ENCODE data around the gene PDCL2. TPM values are rescaled to one million over a fixed set of nuclear protein-coding genes. Genes with fewer than 3 reads are reported as not detected.

The PDCL2 gene
- total RNA-seq, 1 donor from 2014 or later, result not detected

DNA sequence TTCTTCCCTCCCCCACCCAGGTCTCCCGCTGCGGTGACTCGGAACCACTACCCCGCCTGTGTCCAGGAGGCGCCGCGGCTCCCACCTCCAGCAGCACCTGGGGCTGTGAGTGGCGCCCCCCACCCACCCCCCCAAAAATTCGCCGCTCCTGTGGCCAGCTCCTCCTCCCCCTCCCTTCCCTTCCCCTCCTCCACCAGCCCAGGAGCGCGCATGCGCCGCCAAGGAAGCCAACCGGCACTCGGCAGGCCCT, 45.6 kb downstream of the PDCL2 start:
- Mint-ChIP-seq H3K4me1 (ENCODE audit: low read depth) (peaks cover 40% of the 10 kb centered on the region), H3K27me3 (ENCODE audit: low read depth) (peaks cover 42% of the 10 kb centered on the region), H3K36me3 (ENCODE audit: low read depth) (no peaks in the 10 kb centered on the region), H3K4me3 (ENCODE audit: low read depth) (peak overlapping the region; percentile 56), H3K27ac (no peak overlapping the region), H3K9me3 (no peaks in the 10 kb centered on the region)
- intact Hi-C loops (cut with micrococcal nuclease), result loop anchor here (1.0 to 5.0 kb wide), 5 partner anchors 112 to 401 kb away; partner anchors contain the start of genes CEP135, EXOC1 and SRD5A3
- no peak for DNase-seq (ENCODE audit: low spot score)

DNA sequence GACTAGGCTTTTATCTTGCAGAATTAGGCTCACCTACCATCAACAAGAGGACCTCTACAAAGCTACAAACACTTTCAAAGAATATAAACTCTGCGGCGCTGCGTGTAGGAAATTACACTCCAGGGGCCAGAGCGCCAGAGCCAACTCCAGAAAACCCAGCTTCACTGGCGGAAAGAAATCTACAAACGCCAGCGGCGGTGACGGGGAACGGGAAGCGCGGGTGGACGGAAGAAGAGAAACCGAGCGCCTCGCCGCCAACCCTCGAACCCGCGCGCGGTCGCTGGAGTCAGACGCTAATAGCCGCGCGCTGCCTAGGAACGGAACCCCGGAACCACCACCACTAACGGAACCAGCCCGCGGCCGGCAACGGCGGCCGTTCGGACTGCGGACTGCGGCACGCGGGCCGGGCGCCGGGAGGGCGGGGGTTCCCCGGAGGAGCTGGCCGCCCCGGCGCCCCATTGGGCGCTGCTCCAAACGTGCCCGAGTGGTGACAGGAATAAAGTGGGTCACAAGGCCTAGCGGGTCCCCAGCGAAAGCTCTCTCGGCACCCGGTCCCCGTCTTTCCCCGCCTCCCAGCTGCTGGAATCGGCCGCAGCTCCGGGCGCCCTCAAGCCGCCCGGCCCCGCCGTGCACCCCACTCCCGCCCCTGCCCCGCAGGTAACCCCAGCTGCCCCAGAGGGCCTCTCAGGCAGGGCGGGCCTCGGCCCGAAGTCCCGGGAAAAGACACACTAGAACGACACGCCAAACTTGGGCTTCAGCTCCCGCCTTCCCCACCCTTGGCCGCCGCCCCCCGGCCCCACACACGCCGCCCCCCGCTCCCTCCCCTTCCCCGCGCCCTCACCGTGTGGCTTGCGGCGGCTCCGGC, 46.2 kb downstream of the PDCL2 start:
- DNase-seq (ENCODE audit: low spot score), result peak; percentile 50
- Mint-ChIP-seq H3K27me3 (ENCODE audit: low read depth) (peaks cover 39% of the 10 kb centered on the region), H3K9me3 (no peaks in the 10 kb centered on the region), H3K4me1 (ENCODE audit: low read depth) (peaks cover 40% of the 10 kb centered on the region), H3K4me3 (ENCODE audit: low read depth) (peak overlapping the region; percentile 86), H3K27ac (no peak overlapping the region), H3K36me3 (ENCODE audit: low read depth) (no peaks in the 10 kb centered on the region)
- intact Hi-C loops (cut with micrococcal nuclease), result loop anchor here (1.0 to 5.0 kb wide), 5 partner anchors 111 to 401 kb away; partner anchors contain the start of genes CEP135, EXOC1 and SRD5A3

DNA sequence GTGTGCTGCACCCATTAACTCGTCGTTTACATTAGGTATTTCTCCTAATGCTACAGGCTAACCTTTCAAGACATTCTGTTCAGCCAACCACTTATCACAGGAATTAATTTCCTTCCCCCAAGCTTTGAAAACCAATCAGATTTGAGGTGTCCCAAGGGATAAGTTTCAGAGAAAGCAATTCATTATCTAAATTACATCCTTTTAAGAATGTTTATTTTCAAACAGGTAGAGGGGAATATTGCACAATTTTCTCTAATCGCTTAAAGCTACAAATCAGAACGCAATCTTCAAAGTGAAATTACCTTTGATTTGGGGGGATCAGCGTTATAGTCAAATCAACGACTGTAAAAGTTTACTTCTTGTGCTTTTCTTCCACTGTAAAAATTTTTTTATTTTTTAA, 46.9 kb downstream of the PDCL2 start:
- H3K4me3 Mint-ChIP-seq (ENCODE audit: low read depth), result peak overlapping the region; percentile 86
- intact Hi-C loops (cut with micrococcal nuclease), result loop anchor here (5.0 kb wide), 3 partner anchors 307 to 402 kb away; partner anchors contain the start of genes CEP135 and EXOC1
- H3K4me1 Mint-ChIP-seq (ENCODE audit: low read depth), result peaks cover 36% of the 10 kb centered on the region
- H3K9me3 Mint-ChIP-seq, result no peaks in the 10 kb centered on the region
- peaks cover 37% of the 10 kb centered on the region for H3K27me3 Mint-ChIP-seq (ENCODE audit: low read depth)
- H3K36me3 Mint-ChIP-seq (ENCODE audit: low read depth), result no peaks in the 10 kb centered on the region
- DNase-seq (ENCODE audit: low spot score), result no peak
- H3K27ac Mint-ChIP-seq, result no peak overlapping the region

DNA sequence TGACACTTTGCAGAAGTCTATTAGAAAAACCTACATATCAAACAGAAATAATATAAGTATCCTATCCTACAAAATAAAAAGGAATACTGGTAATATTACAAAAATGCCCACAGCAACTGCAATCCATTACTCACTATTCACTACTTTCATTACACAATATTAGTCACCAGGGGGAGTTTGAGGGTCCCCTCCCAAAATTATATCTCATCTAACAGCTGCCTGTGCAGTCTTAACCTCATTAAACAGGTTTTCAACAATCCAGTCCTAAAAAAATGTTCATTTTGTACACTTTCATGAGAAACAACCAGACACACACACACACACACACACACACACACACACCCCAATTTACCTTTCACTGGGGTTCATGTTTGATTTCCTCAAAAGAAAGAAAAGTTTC, 48.2 kb downstream of the PDCL2 start:
- intact Hi-C loops (cut with micrococcal nuclease), result no loop called here
- Mint-ChIP-seq H3K36me3 (ENCODE audit: low read depth) (no peaks in the 10 kb centered on the region), H3K27me3 (ENCODE audit: low read depth) (peaks cover 25% of the 10 kb centered on the region), H3K9me3 (no peaks in the 10 kb centered on the region), H3K27ac (no peak overlapping the region), H3K4me1 (ENCODE audit: low read depth) (peaks cover 26% of the 10 kb centered on the region), H3K4me3 (ENCODE audit: low read depth) (no peak overlapping the region)
- no peak for DNase-seq (ENCODE audit: low spot score)

DNA sequence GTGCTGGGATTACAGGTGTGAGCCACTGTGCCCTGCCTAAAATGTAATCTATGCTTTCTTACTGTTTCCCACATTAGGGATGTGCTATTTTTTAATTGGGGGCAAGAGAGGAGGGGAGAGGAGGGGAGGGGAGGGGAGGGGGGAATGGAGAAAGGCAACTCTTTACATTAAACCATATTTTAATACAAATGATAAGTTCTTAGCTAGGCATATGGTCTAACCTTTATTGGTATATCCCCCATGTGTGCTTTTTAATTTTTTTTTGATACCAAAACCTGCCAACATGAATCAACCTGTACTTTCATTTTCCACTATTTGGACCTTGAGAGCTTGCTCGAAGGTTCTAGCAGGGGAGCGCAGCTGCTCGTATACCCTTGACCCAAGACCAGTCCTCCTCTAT, 51.8 kb downstream of the PDCL2 start:
- H3K4me1 Mint-ChIP-seq (ENCODE audit: low read depth), result peaks cover 22% of the 10 kb centered on the region

DNA sequence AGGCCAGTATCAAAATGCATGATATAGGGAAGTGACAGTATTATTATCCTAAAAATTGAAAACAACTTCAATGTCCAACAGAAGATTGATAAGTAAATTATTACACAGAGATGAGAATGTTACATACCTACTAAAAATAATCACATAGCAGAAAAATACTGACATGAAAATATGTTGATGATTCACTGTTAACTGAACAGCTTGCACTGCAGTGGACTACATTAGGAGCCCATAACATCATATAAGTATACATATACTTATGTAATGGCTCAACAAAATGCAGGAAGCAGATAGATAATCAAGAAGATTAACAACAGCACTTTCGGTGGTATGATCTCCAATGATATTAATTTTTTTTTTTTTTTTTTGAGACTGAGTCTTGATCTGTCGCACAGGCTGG, 52.4 kb downstream of the PDCL2 start:
- Mint-ChIP-seq H3K4me1 (ENCODE audit: low read depth) (peaks cover 18% of the 10 kb centered on the region), H3K27ac (no peak overlapping the region), H3K36me3 (ENCODE audit: low read depth) (peaks cover under 1% of the 10 kb centered on the region), H3K9me3 (no peaks in the 10 kb centered on the region), H3K4me3 (ENCODE audit: low read depth) (no peak overlapping the region), H3K27me3 (ENCODE audit: low read depth) (peaks cover 9% of the 10 kb centered on the region)
- DNase-seq (ENCODE audit: low spot score), result no peak
- intact Hi-C loops (cut with micrococcal nuclease), result no loop called here

More for the DNA sequence above, 51.8 kb downstream of the PDCL2 start:
- no peak for DNase-seq (ENCODE audit: low spot score)
- Mint-ChIP-seq H3K27ac (no peak overlapping the region), H3K4me3 (ENCODE audit: low read depth) (no peak overlapping the region), H3K9me3 (no peaks in the 10 kb centered on the region), H3K27me3 (ENCODE audit: low read depth) (peaks cover 10% of the 10 kb centered on the region), H3K36me3 (ENCODE audit: low read depth) (no peaks in the 10 kb centered on the region)
- intact Hi-C loops (cut with micrococcal nuclease), result no loop called here

DNA sequence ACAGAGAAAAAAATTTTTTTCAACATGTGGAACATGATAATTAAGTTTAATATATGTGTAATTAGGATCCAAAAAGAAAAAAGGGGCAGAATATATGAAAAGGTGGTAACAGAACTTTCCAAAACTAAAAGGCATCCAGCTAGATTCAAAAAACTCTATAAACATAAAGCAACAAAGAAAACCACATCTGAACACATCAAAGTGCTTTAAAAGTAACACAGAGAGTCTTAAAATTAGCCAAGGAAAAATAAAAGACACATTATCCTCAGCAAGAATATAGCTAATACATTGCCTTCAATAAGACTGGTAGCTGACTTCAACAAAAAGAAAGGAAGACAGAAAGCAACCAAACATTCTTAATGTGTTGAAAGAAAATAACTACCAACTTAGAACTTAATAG, 53.5 kb downstream of the PDCL2 start:
- H3K27ac Mint-ChIP-seq, result no peak overlapping the region
- H3K36me3 Mint-ChIP-seq (ENCODE audit: low read depth), result peaks cover 4% of the 10 kb centered on the region
- no peaks in the 10 kb centered on the region for H3K27me3 Mint-ChIP-seq (ENCODE audit: low read depth)
- H3K4me3 Mint-ChIP-seq (ENCODE audit: low read depth), result no peak overlapping the region
- H3K9me3 Mint-ChIP-seq, result peaks cover 8% of the 10 kb centered on the region
- H3K4me1 Mint-ChIP-seq (ENCODE audit: low read depth), result peaks cover 9% of the 10 kb centered on the region
- intact Hi-C loops (cut with micrococcal nuclease), result no loop called here
- no peak for DNase-seq (ENCODE audit: low spot score)

DNA sequence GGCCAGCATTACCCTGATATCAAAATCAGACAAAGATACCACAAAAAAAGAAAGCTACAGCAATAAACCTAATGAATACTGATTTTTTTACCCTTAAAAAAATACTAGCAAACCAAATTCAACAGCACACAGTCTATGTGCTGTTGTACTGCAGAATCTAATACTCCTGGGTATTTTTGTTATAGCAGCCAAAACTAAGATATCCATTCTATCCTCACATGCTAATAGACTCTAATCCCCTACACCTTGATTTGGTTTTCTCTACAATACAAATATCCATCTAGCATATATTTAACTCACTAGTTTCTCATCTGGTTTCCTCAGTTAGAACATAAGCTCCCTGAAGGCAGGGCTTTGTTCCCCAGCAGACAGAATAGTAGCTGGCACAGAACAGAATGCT, 57.7 kb downstream of the PDCL2 start:
- Mint-ChIP-seq H3K36me3 (ENCODE audit: low read depth) (peaks cover 28% of the 10 kb centered on the region), H3K27ac (no peak overlapping the region), H3K27me3 (ENCODE audit: low read depth) (no peaks in the 10 kb centered on the region), H3K4me3 (ENCODE audit: low read depth) (no peak overlapping the region), H3K4me1 (ENCODE audit: low read depth) (peaks cover 3% of the 10 kb centered on the region), H3K9me3 (peaks cover 14% of the 10 kb centered on the region)
- no peak for DNase-seq (ENCODE audit: low spot score)
- intact Hi-C loops (cut with micrococcal nuclease), result no loop called here

DNA sequence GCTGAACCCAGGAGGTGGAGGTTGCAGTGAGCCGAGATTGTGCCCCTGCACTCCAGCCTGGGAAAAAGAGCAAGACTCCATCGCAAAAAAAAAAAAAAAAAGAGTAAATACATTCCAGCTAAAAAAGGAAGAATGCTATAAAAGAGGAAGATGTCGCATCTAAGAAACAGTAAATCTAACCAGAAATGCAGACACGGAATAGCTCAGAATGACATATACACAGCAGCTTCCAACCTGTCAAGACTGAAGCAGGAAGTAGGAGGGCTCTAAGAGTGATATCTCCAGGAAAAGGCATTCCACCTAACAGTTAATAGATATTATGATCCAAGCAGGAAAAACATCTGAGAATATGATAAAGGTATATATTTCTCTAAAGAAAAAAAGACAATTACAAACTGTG, 61.4 kb downstream of the PDCL2 start:
- no peak overlapping the region for H3K4me3 Mint-ChIP-seq (ENCODE audit: low read depth)
- H3K27ac Mint-ChIP-seq, result no peak overlapping the region
- no peaks in the 10 kb centered on the region for H3K4me1 Mint-ChIP-seq (ENCODE audit: low read depth)
- intact Hi-C loops (cut with micrococcal nuclease), result no loop called here
- H3K27me3 Mint-ChIP-seq (ENCODE audit: low read depth), result no peaks in the 10 kb centered on the region
- H3K36me3 Mint-ChIP-seq (ENCODE audit: low read depth), result peaks cover 30% of the 10 kb centered on the region
- no peak for DNase-seq (ENCODE audit: low spot score)
- H3K9me3 Mint-ChIP-seq, result peaks cover 14% of the 10 kb centered on the region

DNA sequence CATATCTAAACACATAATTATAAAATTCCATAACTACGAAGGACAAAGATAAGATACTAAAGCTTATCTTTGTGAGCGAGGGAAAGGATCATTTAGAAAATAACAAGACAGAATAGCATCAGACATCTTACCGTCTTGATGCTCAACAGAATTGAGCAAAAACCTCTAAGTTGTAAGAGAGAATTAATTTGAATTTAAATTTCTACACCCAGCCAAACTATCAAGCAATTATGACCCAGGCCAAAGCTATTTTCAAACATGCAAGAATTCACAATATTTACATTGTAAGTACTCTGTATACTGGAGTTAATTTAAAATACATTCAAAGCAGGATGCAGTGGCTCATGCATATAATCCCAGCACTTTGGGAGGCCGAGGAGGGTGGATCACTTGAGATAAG, 61.9 kb downstream of the PDCL2 start:
- no peaks in the 10 kb centered on the region for H3K27me3 Mint-ChIP-seq (ENCODE audit: low read depth)
- no peaks in the 10 kb centered on the region for H3K4me1 Mint-ChIP-seq (ENCODE audit: low read depth)
- peaks cover 30% of the 10 kb centered on the region for H3K36me3 Mint-ChIP-seq (ENCODE audit: low read depth)
- no peak overlapping the region for H3K27ac Mint-ChIP-seq
- H3K4me3 Mint-ChIP-seq (ENCODE audit: low read depth), result no peak overlapping the region
- H3K9me3 Mint-ChIP-seq, result peaks cover 14% of the 10 kb centered on the region
- intact Hi-C loops (cut with micrococcal nuclease), result no loop called here
- no peak for DNase-seq (ENCODE audit: low spot score)

DNA sequence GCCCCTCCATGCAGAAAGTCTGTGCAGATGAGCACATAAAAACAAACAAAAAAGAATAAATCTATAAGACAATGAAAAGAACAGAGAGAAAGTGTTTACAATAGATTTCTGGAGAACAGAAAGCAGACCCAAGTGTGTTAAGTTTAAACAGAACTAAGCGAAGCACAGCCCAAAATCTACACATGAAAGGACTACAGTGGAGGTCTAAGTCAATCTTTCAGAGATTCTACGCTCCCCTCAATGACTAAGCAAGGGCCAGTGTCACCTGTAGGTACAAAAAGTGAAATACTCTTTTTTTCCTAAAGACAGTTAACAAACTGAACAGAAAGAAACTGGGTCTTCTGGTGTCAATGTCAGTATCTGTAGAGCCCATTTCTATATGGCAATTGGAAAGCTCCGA, 63.6 kb downstream of the PDCL2 start:
- H3K36me3 Mint-ChIP-seq (ENCODE audit: low read depth), result peaks cover 26% of the 10 kb centered on the region
- H3K4me3 Mint-ChIP-seq (ENCODE audit: low read depth), result no peak overlapping the region

DNA sequence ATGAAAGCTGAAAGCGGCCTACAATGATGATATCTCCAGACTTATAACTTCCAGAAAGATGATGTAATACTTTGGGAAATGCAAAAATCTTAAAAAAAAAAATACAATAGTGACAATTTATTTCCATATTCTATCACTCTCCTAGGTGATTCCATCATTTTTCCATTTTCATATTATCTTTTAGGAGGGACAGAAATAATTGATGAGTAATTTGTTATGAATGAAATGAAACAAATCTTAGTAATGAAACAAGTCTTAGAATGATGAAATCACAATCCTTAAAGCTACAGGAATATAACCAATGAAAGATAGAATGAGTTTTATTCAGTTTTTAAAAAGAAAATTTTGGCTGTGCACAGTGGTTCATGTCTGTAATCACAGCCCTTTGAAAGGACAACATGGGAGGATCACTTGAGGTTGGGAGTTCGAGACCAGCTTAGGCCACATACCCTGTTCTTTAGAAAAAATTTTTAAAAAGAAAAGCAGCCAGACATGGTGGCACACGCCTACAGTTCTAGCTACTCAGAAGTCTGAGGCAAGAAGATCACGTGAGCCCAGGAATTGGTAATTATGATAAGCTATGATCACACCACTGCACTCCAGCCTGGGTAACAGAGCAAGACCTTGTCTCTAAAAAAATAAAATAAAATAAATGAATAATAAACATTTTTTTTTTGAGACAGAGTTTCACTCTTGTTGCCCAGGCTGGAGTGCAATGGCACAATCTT, 67.0 kb downstream of the PDCL2 start:
- intact Hi-C loops (cut with micrococcal nuclease), result no loop called here
- H3K27ac Mint-ChIP-seq, result no peak overlapping the region

More for the DNA sequence above, 63.6 kb downstream of the PDCL2 start:
- Mint-ChIP-seq H3K27ac (no peak overlapping the region), H3K9me3 (peaks cover 7% of the 10 kb centered on the region), H3K4me1 (ENCODE audit: low read depth) (no peaks in the 10 kb centered on the region), H3K27me3 (ENCODE audit: low read depth) (no peaks in the 10 kb centered on the region)
- intact Hi-C loops (cut with micrococcal nuclease), result no loop called here
- no peak for DNase-seq (ENCODE audit: low spot score)

DNA sequence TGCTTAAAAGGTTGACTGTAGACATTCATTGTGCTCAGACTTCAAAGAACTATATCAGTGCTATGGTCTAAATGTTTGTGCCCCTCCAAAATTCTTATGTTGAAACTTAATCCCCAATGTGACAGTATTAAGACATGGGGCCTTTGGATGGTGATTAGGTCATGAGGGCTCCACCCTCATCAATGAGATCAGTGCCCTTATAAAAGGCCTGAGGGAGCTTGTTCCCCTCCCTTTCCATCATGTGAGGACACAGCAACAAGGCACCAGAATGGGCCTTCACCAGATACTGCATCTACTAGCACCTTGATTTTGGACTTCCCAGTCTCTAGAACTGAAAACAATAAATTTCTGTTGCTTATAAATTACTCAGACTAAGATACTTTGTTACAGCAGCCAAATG, 73.6 kb downstream of the PDCL2 start:
- Mint-ChIP-seq H3K27ac (no peak overlapping the region), H3K4me3 (ENCODE audit: low read depth) (no peak overlapping the region), H3K27me3 (ENCODE audit: low read depth) (no peaks in the 10 kb centered on the region), H3K9me3 (peaks cover 3% of the 10 kb centered on the region), H3K36me3 (ENCODE audit: low read depth) (no peaks in the 10 kb centered on the region), H3K4me1 (ENCODE audit: low read depth) (no peaks in the 10 kb centered on the region)
- no peak for DNase-seq (ENCODE audit: low spot score)
- intact Hi-C loops (cut with micrococcal nuclease), result no loop called here

More for the DNA sequence above, 67.0 kb downstream of the PDCL2 start:
- DNase-seq (ENCODE audit: low spot score), result no peak
- no peak overlapping the region for H3K4me3 Mint-ChIP-seq (ENCODE audit: low read depth)
- H3K27me3 Mint-ChIP-seq (ENCODE audit: low read depth), result no peaks in the 10 kb centered on the region
- no peaks in the 10 kb centered on the region for H3K4me1 Mint-ChIP-seq (ENCODE audit: low read depth)
- peaks cover 4% of the 10 kb centered on the region for H3K9me3 Mint-ChIP-seq
- H3K36me3 Mint-ChIP-seq (ENCODE audit: low read depth), result peaks cover 7% of the 10 kb centered on the region

All from activated T-helper 2 cell treated with anti-CD3 and anti-CD28 coated beads, Interferon-gamma antibody, Interleukin-2, Interleukin-4, amounts not matched to agents 10 μg/mL and 5 μg/mL and 100 μg/mL, durations not matched to agents 14 hours and 24 hours and 36 hours (primary cell).